GM12878 (cell line): ENCODE results near the gene HERC4. TPM values are rescaled to one million over a fixed set of nuclear protein-coding genes. Genes with fewer than 3 reads are reported as not detected.

Experiments used
- NFYB ChIP-seq: IDR thresholded peaks from 2 replicates; pipeline ENCODE4 v1.6.1; 2011; ENCODE audit warnings: low read depth, mild to moderate bottlenecking, low read length, improper control_type of control experiment, moderate library complexity; ENCODE audit not compliant: insufficient read depth
- POLR2A ChIP-seq: IDR thresholded peaks from 2 replicates; pipeline ENCODE4 v1.6.1; 2011; ENCODE audit warnings: low read depth, mild to moderate bottlenecking, low read length
- RBBP5 ChIP-seq: fragments of 200-600 bp; sonication (generic); conservative IDR thresholded peaks from 2 replicates; pipeline ENCODE4 v1.6.1; 2016
- SUZ12 ChIP-seq: fragments of 200-600 bp; sonication (generic); IDR thresholded peaks from one replicate; pipeline ENCODE4 v1.6.1; 2018; ENCODE audit warnings: antibody characterized with exemption, mild to moderate bottlenecking; ENCODE audit not compliant: unreplicated experiment
- ZBED1 ChIP-seq: IDR thresholded peaks from 2 replicates; pipeline ENCODE4 v1.6.1; 2016; ENCODE audit warnings: borderline replicate concordance
- ZNF274 ChIP-seq: IDR thresholded peaks from one replicate; pipeline ENCODE4 v1.8.0; 2011; ENCODE audit not compliant: insufficient read length, insufficient read depth
- polyA plus RNA-seq, 11 experiments: library from polyadenylated mRNA; depleted of rRNA in 4 of 11; unstranded in 6 of 11; stranded (reverse) in 5 of 11; fragments of >200 nt; fragmentation: Nextera tagmentation in 4 of 11; fragmentation: Illumina TruSeq in 1 of 11; extraction: Ambion mirVana in 4 of 11; extraction: Trizol in 1 of 11; gene quantifications; 1 replicate in 1 of 11; 2 replicates in 10 of 11; pipeline versions ENCODE4 v1.2.1 to v1.2.3, GENCODE V29; 2011 to 2016; ENCODE audit warnings: inconsistent platforms in 2 of 11, missing spikeins in 2 of 11, low read depth in 1 of 11
- total RNA-seq, 4 experiments: library from RNA; depleted of rRNA in 3 of 4; stranded (reverse); fragments of >200 nt in 3 of 4; fragmentation: Illumina TruSeq in 1 of 4; extraction: Trizol in 1 of 4; gene quantifications; 2 replicates each; pipeline versions ENCODE4 v1.2.1 to v1.2.3, GENCODE V29; 2013 to 2021
- TF ChIP-seq, protein P1 (sequence below): fragments of 450-650 bp; IDR thresholded peaks from 2 replicates; pipeline ENCODE4 v1.6.1; 2018; ENCODE audit warnings: mild to moderate bottlenecking, low read depth, moderate library complexity; ENCODE audit not compliant: partially characterized antibody
- TF ChIP-seq, protein P2 (sequence below): IDR thresholded peaks from 2 replicates; pipeline ENCODE4 v1.6.1; 2012; ENCODE audit warnings: low read depth, low read length, improper control_type of control experiment
- TF ChIP-seq, protein P3 (sequence below): fragments of 450-650 bp; IDR thresholded peaks from 2 replicates; pipeline ENCODE4 v1.6.1; 2017; ENCODE audit warnings: borderline replicate concordance

The HERC4 gene
- total and polyA plus RNA-seq, 10 of the 15 experiments (the other 5 are each of a cell fraction or from before 2014, with no cell fraction given) = 9.7 to 36.8 (median 23.4) TPM

DNA sequence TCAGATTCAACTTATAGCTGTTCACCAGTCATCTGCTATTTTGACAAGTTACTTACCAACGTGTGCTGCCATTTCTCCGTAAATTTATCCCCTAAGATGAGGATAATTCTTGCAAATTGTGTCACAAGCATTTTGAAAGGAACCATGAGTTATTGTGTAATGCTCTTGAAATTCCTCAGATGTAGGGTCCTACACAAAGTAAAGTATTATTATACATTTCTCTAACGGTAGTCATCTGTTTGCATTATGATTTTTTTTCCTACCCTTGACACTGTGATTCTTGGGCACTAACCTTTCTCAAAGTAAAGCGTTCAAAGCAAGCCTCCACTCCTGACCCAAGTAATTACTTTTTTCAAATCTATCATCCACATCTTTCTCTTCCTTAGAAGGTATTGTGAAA lies 8.1 kb downstream of the HERC4 start (continued):
- TF ChIP-seq, protein P1, sequence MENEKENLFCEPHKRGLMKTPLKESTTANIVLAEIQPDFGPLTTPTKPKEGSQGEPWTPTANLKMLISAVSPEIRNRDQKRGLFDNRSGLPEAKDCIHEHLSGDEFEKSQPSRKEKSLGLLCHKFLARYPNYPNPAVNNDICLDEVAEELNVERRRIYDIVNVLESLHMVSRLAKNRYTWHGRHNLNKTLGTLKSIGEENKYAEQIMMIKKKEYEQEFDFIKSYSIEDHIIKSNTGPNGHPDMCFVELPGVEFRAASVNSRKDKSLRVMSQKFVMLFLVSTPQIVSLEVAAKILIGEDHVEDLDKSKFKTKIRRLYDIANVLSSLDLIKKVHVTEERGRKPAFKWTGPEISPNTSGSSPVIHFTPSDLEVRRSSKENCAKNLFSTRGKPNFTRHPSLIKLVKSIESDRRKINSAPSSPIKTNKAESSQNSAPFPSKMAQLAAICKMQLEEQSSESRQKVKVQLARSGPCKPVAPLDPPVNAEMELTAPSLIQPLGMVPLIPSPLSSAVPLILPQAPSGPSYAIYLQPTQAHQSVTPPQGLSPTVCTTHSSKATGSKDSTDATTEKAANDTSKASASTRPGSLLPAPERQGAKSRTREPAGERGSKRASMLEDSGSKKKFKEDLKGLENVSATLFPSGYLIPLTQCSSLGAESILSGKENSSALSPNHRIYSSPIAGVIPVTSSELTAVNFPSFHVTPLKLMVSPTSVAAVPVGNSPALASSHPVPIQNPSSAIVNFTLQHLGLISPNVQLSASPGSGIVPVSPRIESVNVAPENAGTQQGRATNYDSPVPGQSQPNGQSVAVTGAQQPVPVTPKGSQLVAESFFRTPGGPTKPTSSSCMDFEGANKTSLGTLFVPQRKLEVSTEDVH = no peak
- no peak for TF ChIP-seq NFYB
- TF ChIP-seq ZNF274 = no peak
- TF ChIP-seq, protein P2, sequence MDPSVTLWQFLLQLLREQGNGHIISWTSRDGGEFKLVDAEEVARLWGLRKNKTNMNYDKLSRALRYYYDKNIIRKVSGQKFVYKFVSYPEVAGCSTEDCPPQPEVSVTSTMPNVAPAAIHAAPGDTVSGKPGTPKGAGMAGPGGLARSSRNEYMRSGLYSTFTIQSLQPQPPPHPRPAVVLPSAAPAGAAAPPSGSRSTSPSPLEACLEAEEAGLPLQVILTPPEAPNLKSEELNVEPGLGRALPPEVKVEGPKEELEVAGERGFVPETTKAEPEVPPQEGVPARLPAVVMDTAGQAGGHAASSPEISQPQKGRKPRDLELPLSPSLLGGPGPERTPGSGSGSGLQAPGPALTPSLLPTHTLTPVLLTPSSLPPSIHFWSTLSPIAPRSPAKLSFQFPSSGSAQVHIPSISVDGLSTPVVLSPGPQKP = no peak
- no peak for TF ChIP-seq ZBED1
- no peak for TF ChIP-seq RBBP5
- TF ChIP-seq, protein P3, sequence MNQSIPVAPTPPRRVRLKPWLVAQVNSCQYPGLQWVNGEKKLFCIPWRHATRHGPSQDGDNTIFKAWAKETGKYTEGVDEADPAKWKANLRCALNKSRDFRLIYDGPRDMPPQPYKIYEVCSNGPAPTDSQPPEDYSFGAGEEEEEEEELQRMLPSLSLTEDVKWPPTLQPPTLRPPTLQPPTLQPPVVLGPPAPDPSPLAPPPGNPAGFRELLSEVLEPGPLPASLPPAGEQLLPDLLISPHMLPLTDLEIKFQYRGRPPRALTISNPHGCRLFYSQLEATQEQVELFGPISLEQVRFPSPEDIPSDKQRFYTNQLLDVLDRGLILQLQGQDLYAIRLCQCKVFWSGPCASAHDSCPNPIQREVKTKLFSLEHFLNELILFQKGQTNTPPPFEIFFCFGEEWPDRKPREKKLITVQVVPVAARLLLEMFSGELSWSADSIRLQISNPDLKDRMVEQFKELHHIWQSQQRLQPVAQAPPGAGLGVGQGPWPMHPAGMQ = no peak
- no peak for TF ChIP-seq SUZ12
- TF ChIP-seq POLR2A = no peak
